ENCODE measurements around the gene ST3GAL6.

The ST3GAL6 gene

GRCh38 chr3:98750276-98750919 lies 12.7 kb upstream of the ST3GAL6 start:
- H3K27me3 ChIP-seq (ENCODE audit: control insufficient read depth, insufficient read depth, low read length, poor library complexity, severe bottlenecking), result no peaks in the 10 kb centered on the region
- whole genome bisulfite sequencing, 2 experiments, result 97 to 100% methylated on average over 1 of the region's 1 CpG
- H3K27ac ChIP-seq (ENCODE audit: insufficient read depth, low read depth, low read length, poor library complexity, severe bottlenecking), result no peak overlapping the region
- H3K4me3 ChIP-seq (ENCODE audit: insufficient read depth, low read depth, low read length), result no peak overlapping the region
- no peaks in the 10 kb centered on the region for H3K4me1 ChIP-seq (ENCODE audit: control insufficient read depth, insufficient read depth, low read length)
- H3K36me3 ChIP-seq (ENCODE audit: control insufficient read depth, insufficient read depth, low read length), result no peaks in the 10 kb centered on the region
- H3K9me3 ChIP-seq (ENCODE audit: control insufficient read depth, low read length), result no peaks in the 10 kb centered on the region

GRCh38 chr3:98754483-98754882 lies 8.7 kb upstream of the ST3GAL6 start:
- H3K4me3 ChIP-seq (ENCODE audit: insufficient read depth, low read depth, low read length), result no peak overlapping the region

GRCh38 chr3:98755601-98756000 lies 7.5 kb upstream of the ST3GAL6 start:
- Histone ChIP-seq H3K4me1 (ENCODE audit: control insufficient read depth, insufficient read depth, low read length) (peaks cover 10% of the 10 kb centered on the region), H3K4me3 (ENCODE audit: insufficient read depth, low read depth, low read length) (no peak overlapping the region), H3K27ac (ENCODE audit: insufficient read depth, low read depth, low read length, poor library complexity, severe bottlenecking) (no peak overlapping the region), H3K27me3 (ENCODE audit: control insufficient read depth, insufficient read depth, low read length, poor library complexity, severe bottlenecking) (no peaks in the 10 kb centered on the region), H3K9me3 (ENCODE audit: control insufficient read depth, low read length) (no peaks in the 10 kb centered on the region), H3K36me3 (ENCODE audit: control insufficient read depth, insufficient read depth, low read length) (no peaks in the 10 kb centered on the region)
- 94 to 98% methylated on average over 4 of the region's 4 CpGs for WGBS, 2 experiments

More at GRCh38 chr3:98754483-98754882, 8.7 kb upstream of the ST3GAL6 start:
- Histone ChIP-seq H3K4me1 (ENCODE audit: control insufficient read depth, insufficient read depth, low read length) (peaks cover 3% of the 10 kb centered on the region), H3K9me3 (ENCODE audit: control insufficient read depth, low read length) (no peaks in the 10 kb centered on the region), H3K27me3 (ENCODE audit: control insufficient read depth, insufficient read depth, low read length, poor library complexity, severe bottlenecking) (no peaks in the 10 kb centered on the region), H3K36me3 (ENCODE audit: control insufficient read depth, insufficient read depth, low read length) (no peaks in the 10 kb centered on the region), H3K27ac (ENCODE audit: insufficient read depth, low read depth, low read length, poor library complexity, severe bottlenecking) (no peak overlapping the region)
- 87 to 94% methylated on average over 3 of the region's 3 CpGs for WGBS, 2 experiments

- no peaks in the 10 kb centered on the region for H3K9me3 ChIP-seq (ENCODE audit: control insufficient read depth, low read length)
- peaks cover 13% of the 10 kb centered on the region for H3K4me1 ChIP-seq (ENCODE audit: control insufficient read depth, insufficient read depth, low read length)
- H3K4me3 ChIP-seq (ENCODE audit: insufficient read depth, low read depth, low read length), result no peak overlapping the region
- no peaks in the 10 kb centered on the region for H3K36me3 ChIP-seq (ENCODE audit: control insufficient read depth, insufficient read depth, low read length)
- 97 to 98% methylated on average over 2 of the region's 2 CpGs for WGBS, 2 experiments
- no peaks in the 10 kb centered on the region for H3K27me3 ChIP-seq (ENCODE audit: control insufficient read depth, insufficient read depth, low read length, poor library complexity, severe bottlenecking)
- H3K27ac ChIP-seq (ENCODE audit: insufficient read depth, low read depth, low read length, poor library complexity, severe bottlenecking), result no peak overlapping the region
Measured at GRCh38 chr3:98759629-98760028, 3.5 kb upstream of the ST3GAL6 start.

DNA sequence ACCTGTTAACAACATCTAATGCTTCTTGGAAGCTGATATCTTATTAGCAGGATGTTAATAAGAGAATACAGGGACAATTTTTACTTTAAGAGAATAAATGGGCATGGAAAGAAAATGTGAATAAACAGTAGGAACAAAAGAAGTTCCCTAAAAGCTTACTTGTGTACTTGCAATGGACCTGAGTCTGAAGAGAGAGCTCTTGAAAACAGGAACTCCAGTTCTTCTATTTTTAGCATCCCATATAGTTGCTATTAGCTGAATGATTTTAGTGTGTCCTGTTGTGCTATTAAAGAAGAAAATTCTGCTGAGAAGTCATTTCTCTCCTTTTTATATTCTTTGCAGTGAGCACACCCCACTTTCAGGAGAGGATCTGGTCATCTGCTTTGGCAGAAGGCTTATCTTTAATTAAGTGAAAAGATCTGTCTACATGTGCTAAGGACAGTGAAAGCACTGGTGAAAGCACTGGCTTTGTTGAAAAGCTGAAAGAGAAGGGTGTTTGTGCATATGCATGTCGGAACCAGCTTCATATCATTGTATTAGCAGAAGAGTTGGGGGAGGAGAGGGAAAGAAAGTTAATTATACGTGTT lies 1.4 kb upstream of the ST3GAL6 start:
- H3K27me3 ChIP-seq (ENCODE audit: control insufficient read depth, insufficient read depth, low read length, poor library complexity, severe bottlenecking), result no peaks in the 10 kb centered on the region
- H3K4me1 ChIP-seq (ENCODE audit: control insufficient read depth, insufficient read depth, low read length), result peaks cover 13% of the 10 kb centered on the region
- WGBS, 2 experiments, result 77 to 94% methylated on average over 2 of the region's 2 CpGs

DNA sequence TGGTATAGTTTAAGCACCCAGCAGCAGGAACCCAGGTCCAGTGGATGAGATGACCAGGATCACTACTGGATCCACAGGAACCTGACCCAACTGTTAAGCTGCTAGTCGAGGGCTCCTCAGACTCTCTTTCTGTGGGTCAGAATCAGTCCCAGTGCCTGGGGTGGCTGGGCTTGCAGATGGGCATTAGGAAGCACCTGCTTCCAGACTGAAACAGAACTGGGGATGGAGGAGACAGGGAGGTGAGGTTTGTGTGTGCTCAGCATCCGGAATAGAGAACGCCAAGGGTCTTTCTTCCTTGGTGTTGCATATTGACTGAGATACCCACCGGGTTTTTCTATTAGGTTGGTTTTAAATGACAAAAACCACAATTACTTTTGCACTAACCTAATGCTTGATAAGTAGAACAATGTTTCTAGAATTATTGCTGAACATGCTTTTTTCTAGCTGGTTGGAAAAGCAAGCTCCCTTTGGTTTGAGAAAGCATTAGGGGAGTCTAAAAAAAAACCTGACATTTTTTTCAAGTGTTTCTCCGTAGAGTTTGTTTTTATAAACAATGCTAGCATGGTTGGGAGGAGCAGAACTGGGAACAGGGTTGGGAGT lies 779 bp downstream of the ST3GAL6 start:
- H3K27ac ChIP-seq (ENCODE audit: insufficient read depth, low read depth, low read length, poor library complexity, severe bottlenecking), result no peak overlapping the region
- no peaks in the 10 kb centered on the region for H3K9me3 ChIP-seq (ENCODE audit: control insufficient read depth, low read length)
- H3K27me3 ChIP-seq (ENCODE audit: control insufficient read depth, insufficient read depth, low read length, poor library complexity, severe bottlenecking), result no peaks in the 10 kb centered on the region
- H3K36me3 ChIP-seq (ENCODE audit: control insufficient read depth, insufficient read depth, low read length), result no peaks in the 10 kb centered on the region
- no peak overlapping the region for H3K4me3 ChIP-seq (ENCODE audit: insufficient read depth, low read depth, low read length)
- 84 to 89% methylated on average over 4 of the region's 5 CpGs for WGBS, 2 experiments
- peaks cover 13% of the 10 kb centered on the region for H3K4me1 ChIP-seq (ENCODE audit: control insufficient read depth, insufficient read depth, low read length)

More for the DNA sequence above, 1.4 kb upstream of the ST3GAL6 start:
- no peaks in the 10 kb centered on the region for H3K9me3 ChIP-seq (ENCODE audit: control insufficient read depth, low read length)
- H3K36me3 ChIP-seq (ENCODE audit: control insufficient read depth, insufficient read depth, low read length), result no peaks in the 10 kb centered on the region
- H3K4me3 ChIP-seq (ENCODE audit: insufficient read depth, low read depth, low read length), result no peak overlapping the region
- no peak overlapping the region for H3K27ac ChIP-seq (ENCODE audit: insufficient read depth, low read depth, low read length, poor library complexity, severe bottlenecking)

GRCh38 chr3:98764472-98764884 lies 1.3 kb downstream of the ST3GAL6 start:
- H3K27ac ChIP-seq (ENCODE audit: insufficient read depth, low read depth, low read length, poor library complexity, severe bottlenecking), result no peak overlapping the region
- H3K4me3 ChIP-seq (ENCODE audit: insufficient read depth, low read depth, low read length), result no peak overlapping the region
- no peaks in the 10 kb centered on the region for H3K9me3 ChIP-seq (ENCODE audit: control insufficient read depth, low read length)
- H3K27me3 ChIP-seq (ENCODE audit: control insufficient read depth, insufficient read depth, low read length, poor library complexity, severe bottlenecking), result no peaks in the 10 kb centered on the region
- H3K36me3 ChIP-seq (ENCODE audit: control insufficient read depth, insufficient read depth, low read length), result no peaks in the 10 kb centered on the region
- 75 to 82% methylated on average over 3 to 4 of the region's 4 CpGs for WGBS, 2 experiments
- H3K4me1 ChIP-seq (ENCODE audit: control insufficient read depth, insufficient read depth, low read length), result peaks cover 12% of the 10 kb centered on the region

- no peaks in the 10 kb centered on the region for H3K9me3 ChIP-seq (ENCODE audit: control insufficient read depth, low read length)
- H3K4me3 ChIP-seq (ENCODE audit: insufficient read depth, low read depth, low read length), result no peak overlapping the region
- peaks cover 6% of the 10 kb centered on the region for H3K4me1 ChIP-seq (ENCODE audit: control insufficient read depth, insufficient read depth, low read length)
- H3K27ac ChIP-seq (ENCODE audit: insufficient read depth, low read depth, low read length, poor library complexity, severe bottlenecking), result no peak overlapping the region
- 89 to 95% methylated on average over 4 of the region's 4 CpGs for WGBS, 2 experiments
- H3K36me3 ChIP-seq (ENCODE audit: control insufficient read depth, insufficient read depth, low read length), result no peaks in the 10 kb centered on the region
- no peaks in the 10 kb centered on the region for H3K27me3 ChIP-seq (ENCODE audit: control insufficient read depth, insufficient read depth, low read length, poor library complexity, severe bottlenecking)
Measured at GRCh38 chr3:98765721-98766120, 2.6 kb downstream of the ST3GAL6 start.

DNA sequence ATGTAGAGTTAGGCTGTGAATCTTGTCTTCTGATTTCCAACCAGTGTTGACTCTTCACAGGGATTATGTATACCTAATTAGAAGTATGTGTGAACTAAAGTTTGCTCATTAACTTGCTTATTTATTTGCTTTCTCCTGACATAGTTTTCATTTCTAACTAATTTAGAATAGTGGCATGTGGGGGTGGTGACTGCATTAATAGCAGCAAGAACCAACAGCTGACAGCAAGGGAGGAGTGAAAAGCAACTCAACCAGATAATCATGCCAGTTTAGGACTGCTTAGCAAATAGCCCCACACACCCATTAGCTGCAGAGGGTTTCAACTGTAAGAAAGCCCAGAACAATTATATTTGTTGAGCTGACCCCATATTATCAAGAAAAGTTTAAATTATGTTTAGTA lies 3.8 kb downstream of the ST3GAL6 start:
- H3K9me3 ChIP-seq (ENCODE audit: control insufficient read depth, low read length), result no peaks in the 10 kb centered on the region
- peaks cover 6% of the 10 kb centered on the region for H3K4me1 ChIP-seq (ENCODE audit: control insufficient read depth, insufficient read depth, low read length)
- H3K27ac ChIP-seq (ENCODE audit: insufficient read depth, low read depth, low read length, poor library complexity, severe bottlenecking), result no peak overlapping the region
- H3K27me3 ChIP-seq (ENCODE audit: control insufficient read depth, insufficient read depth, low read length, poor library complexity, severe bottlenecking), result no peaks in the 10 kb centered on the region
- H3K4me3 ChIP-seq (ENCODE audit: insufficient read depth, low read depth, low read length), result no peak overlapping the region
- no peaks in the 10 kb centered on the region for H3K36me3 ChIP-seq (ENCODE audit: control insufficient read depth, insufficient read depth, low read length)

DNA sequence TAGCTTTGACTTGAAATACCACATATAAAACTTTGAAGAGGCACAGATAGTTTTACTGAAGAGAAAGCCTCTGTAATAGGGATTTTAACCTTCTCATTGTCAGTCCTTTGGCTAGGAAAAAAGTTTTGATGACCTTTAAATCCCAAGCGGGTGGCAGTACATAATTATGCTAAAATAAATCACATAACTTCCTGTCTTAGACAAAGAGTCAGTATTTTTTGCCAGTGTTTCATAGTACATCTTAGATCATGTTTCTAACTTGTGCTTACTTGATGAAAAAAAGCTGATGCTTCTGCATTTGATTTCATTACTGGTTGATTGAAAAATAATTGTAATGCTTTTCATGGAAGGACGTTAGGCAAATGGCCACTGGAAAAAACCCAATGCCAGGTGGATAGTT lies 5.8 kb downstream of the ST3GAL6 start:
- peaks cover 6% of the 10 kb centered on the region for H3K4me1 ChIP-seq (ENCODE audit: control insufficient read depth, insufficient read depth, low read length)
- no peak overlapping the region for H3K4me3 ChIP-seq (ENCODE audit: insufficient read depth, low read depth, low read length)
- WGBS, 2 experiments, result 96% methylated on average over 2 of the region's 2 CpGs
- no peak overlapping the region for H3K27ac ChIP-seq (ENCODE audit: insufficient read depth, low read depth, low read length, poor library complexity, severe bottlenecking)
- no peaks in the 10 kb centered on the region for H3K9me3 ChIP-seq (ENCODE audit: control insufficient read depth, low read length)
- no peaks in the 10 kb centered on the region for H3K36me3 ChIP-seq (ENCODE audit: control insufficient read depth, insufficient read depth, low read length)
- H3K27me3 ChIP-seq (ENCODE audit: control insufficient read depth, insufficient read depth, low read length, poor library complexity, severe bottlenecking), result no peaks in the 10 kb centered on the region
